ENCODE data around the gene GRAMD4.

GRAMD4 gene

DNA sequence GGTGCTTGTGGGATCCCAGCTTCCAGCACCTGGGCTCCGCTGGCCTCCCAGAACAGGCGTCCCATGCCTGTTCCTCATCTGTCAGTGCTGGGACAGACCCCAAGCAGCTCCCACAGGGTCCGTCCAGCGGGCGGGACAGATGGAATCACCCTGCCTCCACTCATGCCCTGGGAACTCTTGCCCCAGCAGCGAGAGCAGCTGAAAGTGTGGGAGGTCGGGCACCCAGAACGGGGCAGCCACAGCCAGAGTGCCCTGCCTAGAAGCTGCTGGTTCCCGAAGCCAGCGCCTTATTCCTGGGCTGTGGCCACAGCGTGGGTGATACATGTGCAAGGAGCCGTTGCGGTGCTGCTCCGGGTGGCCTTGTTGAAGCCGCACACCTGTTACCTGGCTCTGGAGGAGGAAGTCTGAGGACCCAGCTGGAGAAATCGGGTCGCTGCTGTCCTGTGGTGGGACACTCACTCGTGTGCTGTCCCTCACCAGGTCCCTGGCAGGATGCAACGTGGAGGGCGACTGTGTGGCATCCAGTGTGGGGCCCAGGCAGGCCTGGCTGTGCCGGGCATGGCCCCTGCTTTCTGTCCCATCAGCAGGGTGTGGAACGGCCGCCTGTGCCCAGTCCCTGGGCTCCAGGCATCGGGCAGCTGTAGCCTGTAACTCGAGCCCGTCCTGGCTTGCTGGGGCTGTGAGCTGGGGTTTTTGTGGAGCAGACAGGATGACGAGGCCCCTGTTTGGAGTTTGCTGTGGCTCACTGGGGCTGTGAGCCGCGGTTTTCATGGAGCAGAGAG is 16.2 kb downstream of the GRAMD4 start:
- Histone ChIP-seq H3K27ac (ENCODE audit: low read depth, low read length) (no peak overlapping the region), H3K36me3 (ENCODE audit: control insufficient read depth, low read length) (no peaks in the 10 kb centered on the region), H3K4me1 (ENCODE audit: control insufficient read depth, low read length) (no peaks in the 10 kb centered on the region), H3K9me3 (ENCODE audit: control insufficient read depth, insufficient read depth, low read length) (no peaks in the 10 kb centered on the region), H3K79me2 (ENCODE audit: control insufficient read depth, low read length) (no peaks in the 10 kb centered on the region), H3F3A (ENCODE audit: control insufficient read depth, insufficient read depth) (no peaks in the 10 kb centered on the region), H3K9me2 (replicated peaks; ENCODE audit: control insufficient read depth, low read length) (no peaks in the 10 kb centered on the region), H3K4me3 (ENCODE audit: low read length) (no peak overlapping the region), H3K27me3 (ENCODE audit: control insufficient read depth, low read length) (no peaks in the 10 kb centered on the region), H4K20me1 (ENCODE audit: control insufficient read depth, insufficient read depth, low read depth, low read length) (peaks cover 7% of the 10 kb centered on the region), H3K4me2 (ENCODE audit: low read length) (no peak overlapping the region)
- TF ChIP-seq EZH2phosphoT487 (IDR thresholded peaks at IDR 0.05; ENCODE audit: borderline replicate concordance, low read length), result no peak
- TF ChIP-seq, protein P1, sequence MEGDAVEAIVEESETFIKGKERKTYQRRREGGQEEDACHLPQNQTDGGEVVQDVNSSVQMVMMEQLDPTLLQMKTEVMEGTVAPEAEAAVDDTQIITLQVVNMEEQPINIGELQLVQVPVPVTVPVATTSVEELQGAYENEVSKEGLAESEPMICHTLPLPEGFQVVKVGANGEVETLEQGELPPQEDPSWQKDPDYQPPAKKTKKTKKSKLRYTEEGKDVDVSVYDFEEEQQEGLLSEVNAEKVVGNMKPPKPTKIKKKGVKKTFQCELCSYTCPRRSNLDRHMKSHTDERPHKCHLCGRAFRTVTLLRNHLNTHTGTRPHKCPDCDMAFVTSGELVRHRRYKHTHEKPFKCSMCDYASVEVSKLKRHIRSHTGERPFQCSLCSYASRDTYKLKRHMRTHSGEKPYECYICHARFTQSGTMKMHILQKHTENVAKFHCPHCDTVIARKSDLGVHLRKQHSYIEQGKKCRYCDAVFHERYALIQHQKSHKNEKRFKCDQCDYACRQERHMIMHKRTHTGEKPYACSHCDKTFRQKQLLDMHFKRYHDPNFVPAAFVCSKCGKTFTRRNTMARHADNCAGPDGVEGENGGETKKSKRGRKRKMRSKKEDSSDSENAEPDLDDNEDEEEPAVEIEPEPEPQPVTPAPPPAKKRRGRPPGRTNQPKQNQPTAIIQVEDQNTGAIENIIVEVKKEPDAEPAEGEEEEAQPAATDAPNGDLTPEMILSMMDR (IDR thresholded peaks at IDR 0.05; ENCODE audit: low read depth, low read length, poor library complexity, severe bottlenecking), result no peak

DNA sequence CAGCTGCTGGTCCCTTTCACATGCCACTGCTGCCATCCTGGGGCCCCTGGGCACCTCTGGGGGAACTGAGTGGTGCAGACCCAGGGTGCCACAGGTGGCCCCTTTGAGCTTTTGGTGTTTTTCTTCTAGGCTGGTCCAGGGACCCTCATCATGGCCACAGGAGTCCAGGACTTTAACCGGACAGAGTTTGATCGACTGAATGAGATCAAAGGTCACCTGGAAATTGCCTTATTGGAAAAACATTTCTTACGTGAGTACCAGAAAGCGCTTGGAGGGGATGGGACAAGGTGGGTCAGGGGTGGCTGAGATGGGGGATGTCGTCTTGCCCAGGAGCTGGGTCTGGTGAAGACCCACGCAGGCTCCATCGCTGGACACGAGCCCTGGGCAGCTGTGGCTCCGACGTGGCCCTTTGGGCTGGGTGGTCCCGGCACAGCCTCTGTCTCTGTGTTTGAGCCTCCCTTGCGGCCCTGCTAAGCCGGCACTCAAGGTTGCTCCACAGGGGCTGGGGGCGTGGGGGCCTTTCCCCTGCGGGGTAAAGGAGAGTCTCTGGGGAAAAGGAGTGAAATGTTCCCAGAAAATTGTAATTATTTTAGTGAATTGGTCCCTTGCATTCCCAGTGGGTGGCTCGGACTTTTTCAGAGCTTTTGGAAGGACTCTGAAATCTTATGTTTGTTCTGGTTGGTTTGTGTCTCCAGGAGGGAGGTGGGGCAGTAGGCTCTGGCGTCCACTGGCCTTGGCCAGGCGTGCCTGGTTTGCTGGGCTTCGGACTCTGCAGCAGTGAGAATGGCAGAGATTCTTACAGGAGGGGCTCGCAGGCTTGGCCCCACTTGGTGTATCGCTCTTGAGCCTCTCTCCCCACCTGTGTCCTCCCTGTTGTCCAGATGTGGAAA is 17.8 kb downstream of the GRAMD4 start:
- Histone ChIP-seq H3K27me3 (ENCODE audit: control insufficient read depth, low read length) (no peaks in the 10 kb centered on the region), H3K27ac (ENCODE audit: low read depth, low read length) (no peak overlapping the region), H3K4me2 (ENCODE audit: low read length) (no peak overlapping the region), H3F3A (ENCODE audit: control insufficient read depth, insufficient read depth) (no peaks in the 10 kb centered on the region), H3K9me3 (ENCODE audit: control insufficient read depth, insufficient read depth, low read length) (no peaks in the 10 kb centered on the region), H3K4me3 (ENCODE audit: low read length) (no peak overlapping the region), H3K79me2 (ENCODE audit: control insufficient read depth, low read length) (no peaks in the 10 kb centered on the region), H3K9me2 (replicated peaks; ENCODE audit: control insufficient read depth, low read length) (no peaks in the 10 kb centered on the region), H3K36me3 (ENCODE audit: control insufficient read depth, low read length) (no peaks in the 10 kb centered on the region), H4K20me1 (ENCODE audit: control insufficient read depth, insufficient read depth, low read depth, low read length) (no peaks in the 10 kb centered on the region; the same call in 1 of the 2 replicates), H3K4me1 (ENCODE audit: control insufficient read depth, low read length) (no peaks in the 10 kb centered on the region)
- TF ChIP-seq, protein P1 (IDR thresholded peaks at IDR 0.05; ENCODE audit: low read depth, low read length, poor library complexity, severe bottlenecking), result no peak
- no peak for TF ChIP-seq EZH2phosphoT487 (IDR thresholded peaks at IDR 0.05; ENCODE audit: borderline replicate concordance, low read length)

DNA sequence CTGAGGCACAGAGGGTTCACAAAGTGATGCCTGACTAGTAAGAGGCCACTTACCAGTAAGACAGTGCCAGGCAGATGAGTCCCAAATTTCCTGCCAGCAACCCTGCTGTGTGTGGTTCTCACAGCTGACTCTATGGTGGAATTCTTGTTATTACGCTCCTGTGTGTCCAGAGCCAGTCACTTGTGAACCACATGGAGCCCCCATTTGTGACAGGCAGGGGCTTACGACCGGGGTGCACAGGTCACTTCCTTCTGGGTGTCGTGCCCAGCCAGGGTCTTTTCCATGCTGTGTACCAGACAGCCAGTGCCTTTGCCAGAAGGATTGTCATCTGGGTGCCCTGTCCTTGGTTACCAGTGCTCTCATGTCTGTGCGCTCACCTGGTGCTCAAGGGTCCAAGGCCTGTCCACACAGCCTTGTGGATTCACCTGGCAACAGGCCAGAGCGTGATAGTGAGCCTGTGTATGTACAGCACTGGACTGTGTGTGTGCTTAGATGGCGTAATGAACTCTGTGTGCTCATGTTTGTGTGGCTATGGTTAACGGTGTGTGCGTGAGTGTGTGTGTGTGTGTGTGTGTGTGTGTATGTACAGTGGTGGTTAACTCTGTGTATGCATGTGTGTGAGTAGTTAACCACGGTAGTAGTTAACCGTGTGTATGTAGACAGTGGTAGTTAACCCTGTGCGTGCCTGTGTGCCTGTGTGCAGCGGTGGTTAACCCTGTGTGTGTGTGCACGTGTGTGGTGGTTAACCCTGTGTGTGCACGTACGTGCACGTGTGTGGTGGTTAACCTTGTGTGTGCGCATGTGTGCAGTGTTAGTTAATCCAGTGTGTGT is 18.6 kb downstream of the GRAMD4 start:
- H3K4me3 ChIP-seq (ENCODE audit: low read length), result no peak overlapping the region
- no peak overlapping the region for H3K4me2 ChIP-seq (ENCODE audit: low read length)
- H3F3A ChIP-seq (ENCODE audit: control insufficient read depth, insufficient read depth), result no peaks in the 10 kb centered on the region
- H3K79me2 ChIP-seq (ENCODE audit: control insufficient read depth, low read length), result no peaks in the 10 kb centered on the region
- no peaks in the 10 kb centered on the region for H3K9me3 ChIP-seq (ENCODE audit: control insufficient read depth, insufficient read depth, low read length)
- no peaks in the 10 kb centered on the region for H3K36me3 ChIP-seq (ENCODE audit: control insufficient read depth, low read length)
- TF ChIP-seq, protein P1 (IDR thresholded peaks at IDR 0.05; ENCODE audit: low read depth, low read length, poor library complexity, severe bottlenecking), result no peak
- TF ChIP-seq EZH2phosphoT487 (IDR thresholded peaks at IDR 0.05; ENCODE audit: borderline replicate concordance, low read length), result no peak
- H3K9me2 ChIP-seq (replicated peaks; ENCODE audit: control insufficient read depth, low read length), result no peaks in the 10 kb centered on the region
- no peak overlapping the region for H3K27ac ChIP-seq (ENCODE audit: low read depth, low read length)
- H3K27me3 ChIP-seq (ENCODE audit: control insufficient read depth, low read length), result no peaks in the 10 kb centered on the region
- no peaks in the 10 kb centered on the region; the same call in 1 of the 2 replicates for H4K20me1 ChIP-seq (ENCODE audit: control insufficient read depth, insufficient read depth, low read depth, low read length)
- no peaks in the 10 kb centered on the region for H3K4me1 ChIP-seq (ENCODE audit: control insufficient read depth, low read length)
